Type B pancreatic cell (in vitro differentiated cells): ENCODE data around the gene FGD4. TPM values are rescaled to one million over a fixed set of nuclear protein-coding genes. Genes with fewer than 3 reads are reported as not detected.
"Not testable (repeated sequence)": the region's sequence is repeated elsewhere in the genome, so short reads cannot be mapped to it uniquely, and the experiment has no call there.

Experiments
- DNase-seq: peaks from one replicate; pipeline ENCODE4 v3.0.0; 2021; ENCODE audit warnings: mixed read lengths; ENCODE audit not compliant: unreplicated experiment; ENCODE audit errors: extremely low spot score
- H3K27ac Mint-ChIP-seq: 2 replicates; pipeline ENCODE4 v1.8.0; 2021; ENCODE audit warnings: mild to moderate bottlenecking, mixed read lengths
- H3K27me3 Mint-ChIP-seq: 2 replicates; pipeline ENCODE4 v1.8.0; 2021; ENCODE audit warnings: mixed read lengths
- H3K36me3 Mint-ChIP-seq: 2 replicates; pipeline ENCODE4 v1.8.0; 2021; ENCODE audit warnings: mixed read lengths
- H3K4me1 Mint-ChIP-seq: one replicate; pipeline ENCODE4 v1.8.0; 2021; ENCODE audit warnings: mixed read lengths; ENCODE audit not compliant: unreplicated experiment
- H3K4me3 Mint-ChIP-seq: 2 replicates; pipeline ENCODE4 v1.8.0; 2021; ENCODE audit warnings: mild to moderate bottlenecking, mixed read lengths
- H3K9me3 Mint-ChIP-seq: 2 replicates; pipeline ENCODE4 v1.8.0; 2021; ENCODE audit warnings: mixed read lengths
- total RNA-seq: library from RNA; stranded (reverse); gene quantifications from 2 replicates; pipeline ENCODE4 v1.2.1, GENCODE V29; 2021; ENCODE audit warnings: low replicate concordance
- TF ChIP-seq, protein P1 (sequence below): fragments of 200-600 bp; sonication (generic); conservative IDR thresholded peaks from 2 replicates; pipeline ENCODE4 v1.5.0; 2021; ENCODE audit warnings: antibody characterized with exemption, mild to moderate bottlenecking

FGD4 gene
- total RNA-seq, 1 donor from 2014 or later, result 26.7 TPM

DNA sequence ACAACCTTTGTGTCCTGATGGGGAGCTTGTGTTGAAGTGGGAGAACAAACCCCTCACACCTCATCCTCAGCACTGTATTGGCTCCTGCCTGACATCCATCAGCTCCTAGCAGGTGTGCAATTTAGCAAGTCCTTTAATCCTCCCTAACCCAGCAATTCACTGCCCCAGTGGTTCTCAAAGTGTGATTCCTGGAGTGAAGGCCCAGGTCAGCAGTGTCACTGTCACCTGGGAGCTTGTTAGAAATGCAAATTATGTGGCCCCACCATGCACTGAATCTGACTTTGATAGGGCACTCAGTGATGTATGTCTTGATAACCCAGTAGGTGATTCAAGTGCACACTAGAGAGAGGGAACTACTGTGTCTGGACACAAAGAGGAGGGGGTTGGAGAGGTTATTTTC is 133.6 kb downstream of the FGD4 start:
- no peaks in the 10 kb centered on the region for H3K9me3 Mint-ChIP-seq
- H3K36me3 Mint-ChIP-seq, result peaks cover 6% of the 10 kb centered on the region
- no peaks in the 10 kb centered on the region for H3K27me3 Mint-ChIP-seq
- DNase-seq, result no peak
- H3K4me3 Mint-ChIP-seq, result no peak overlapping the region
- TF ChIP-seq, protein P1, sequence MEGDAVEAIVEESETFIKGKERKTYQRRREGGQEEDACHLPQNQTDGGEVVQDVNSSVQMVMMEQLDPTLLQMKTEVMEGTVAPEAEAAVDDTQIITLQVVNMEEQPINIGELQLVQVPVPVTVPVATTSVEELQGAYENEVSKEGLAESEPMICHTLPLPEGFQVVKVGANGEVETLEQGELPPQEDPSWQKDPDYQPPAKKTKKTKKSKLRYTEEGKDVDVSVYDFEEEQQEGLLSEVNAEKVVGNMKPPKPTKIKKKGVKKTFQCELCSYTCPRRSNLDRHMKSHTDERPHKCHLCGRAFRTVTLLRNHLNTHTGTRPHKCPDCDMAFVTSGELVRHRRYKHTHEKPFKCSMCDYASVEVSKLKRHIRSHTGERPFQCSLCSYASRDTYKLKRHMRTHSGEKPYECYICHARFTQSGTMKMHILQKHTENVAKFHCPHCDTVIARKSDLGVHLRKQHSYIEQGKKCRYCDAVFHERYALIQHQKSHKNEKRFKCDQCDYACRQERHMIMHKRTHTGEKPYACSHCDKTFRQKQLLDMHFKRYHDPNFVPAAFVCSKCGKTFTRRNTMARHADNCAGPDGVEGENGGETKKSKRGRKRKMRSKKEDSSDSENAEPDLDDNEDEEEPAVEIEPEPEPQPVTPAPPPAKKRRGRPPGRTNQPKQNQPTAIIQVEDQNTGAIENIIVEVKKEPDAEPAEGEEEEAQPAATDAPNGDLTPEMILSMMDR, result no peak
- H3K4me1 Mint-ChIP-seq, result peaks cover 4% of the 10 kb centered on the region
- no peak overlapping the region for H3K27ac Mint-ChIP-seq

DNA sequence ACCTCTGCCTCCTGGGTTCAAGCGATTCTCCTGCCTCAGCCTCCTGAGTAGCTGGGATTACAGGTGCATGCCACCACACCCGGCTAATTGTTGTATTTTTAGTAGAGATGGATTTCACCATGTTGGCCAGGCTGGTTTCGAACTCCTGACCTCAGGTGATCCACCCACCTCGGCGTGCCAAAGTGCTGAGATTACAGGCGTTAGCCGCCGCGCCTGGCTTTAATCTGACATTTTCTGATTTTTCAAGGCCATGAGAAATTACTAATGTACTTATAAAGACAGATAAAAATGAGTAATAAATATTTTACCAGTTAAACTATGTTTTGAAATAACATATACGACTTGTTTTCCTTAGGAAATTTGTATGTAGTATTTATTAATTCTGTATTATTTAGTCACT is 134.1 kb downstream of the FGD4 start:
- DNase-seq, H3K36me3 Mint-ChIP-seq, H3K27ac Mint-ChIP-seq, H3K4me3 Mint-ChIP-seq, H3K4me1 Mint-ChIP-seq, H3K27me3 Mint-ChIP-seq, H3K9me3 Mint-ChIP-seq: not testable (repeated sequence)

DNA sequence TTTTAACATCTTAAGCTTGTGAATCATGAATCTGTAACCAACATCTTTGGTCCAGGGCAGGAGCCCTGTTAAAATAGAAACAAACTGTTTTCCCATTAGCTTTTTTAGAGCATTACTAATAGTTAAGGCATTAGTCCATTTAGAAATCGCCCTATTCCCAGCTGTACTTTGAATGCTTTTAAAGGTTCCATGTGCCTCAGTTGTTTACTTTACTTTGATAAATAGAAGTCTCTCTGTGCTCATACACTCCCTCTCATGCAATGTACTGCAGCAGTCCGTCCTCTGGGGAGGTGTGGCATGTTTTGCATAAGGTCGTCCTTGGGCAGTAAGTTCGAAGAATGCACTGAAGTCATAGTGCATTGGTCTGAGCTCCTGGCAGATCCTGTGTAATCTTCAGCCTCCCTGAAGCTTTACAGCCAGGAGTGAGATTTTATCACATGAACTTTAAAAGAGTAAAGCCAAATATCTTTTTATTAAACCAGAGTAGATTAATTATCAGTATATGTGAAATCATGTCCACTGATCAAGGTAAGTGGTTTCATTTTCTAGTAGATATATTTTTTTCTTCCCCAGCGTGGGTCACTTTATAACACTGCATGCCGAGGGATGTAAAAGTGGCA is 134.7 kb downstream of the FGD4 start:
- Mint-ChIP-seq H3K36me3 (peaks cover 6% of the 10 kb centered on the region), H3K4me1 (peaks cover 4% of the 10 kb centered on the region), H3K27ac (peak overlapping the region; percentile 84), H3K27me3 (no peaks in the 10 kb centered on the region), H3K9me3 (no peaks in the 10 kb centered on the region), H3K4me3 (peak overlapping the region; percentile 71)
- TF ChIP-seq, protein P1, result no peak
- no peak for DNase-seq

DNA sequence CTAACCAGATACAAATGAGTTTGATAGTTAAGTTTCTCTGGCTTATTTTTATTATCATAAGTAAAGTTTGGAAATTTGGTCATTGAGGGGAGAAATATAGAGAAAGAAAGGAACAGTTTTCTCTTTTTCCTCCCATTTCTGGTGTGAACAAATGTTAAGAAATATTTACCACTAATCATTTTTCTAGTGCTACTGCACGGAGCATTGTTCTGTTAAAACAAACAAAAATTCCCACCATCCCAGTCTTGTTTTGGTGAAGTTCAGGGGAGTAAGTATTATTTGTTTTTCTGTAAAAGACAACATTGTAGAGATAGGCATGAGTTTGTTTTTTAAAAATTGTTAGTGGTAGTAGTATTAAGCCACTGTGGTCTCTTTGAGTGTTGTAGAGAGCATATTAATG is 135.3 kb downstream of the FGD4 start:
- no peaks in the 10 kb centered on the region for H3K9me3 Mint-ChIP-seq
- peak overlapping the region; percentile 71 for H3K4me3 Mint-ChIP-seq
- no peaks in the 10 kb centered on the region for H3K27me3 Mint-ChIP-seq
- no peak for DNase-seq
- peaks cover 4% of the 10 kb centered on the region for H3K4me1 Mint-ChIP-seq
- H3K27ac Mint-ChIP-seq, result peak overlapping the region; percentile 84
- TF ChIP-seq, protein P1, result no peak
- peaks cover 6% of the 10 kb centered on the region for H3K36me3 Mint-ChIP-seq

DNA sequence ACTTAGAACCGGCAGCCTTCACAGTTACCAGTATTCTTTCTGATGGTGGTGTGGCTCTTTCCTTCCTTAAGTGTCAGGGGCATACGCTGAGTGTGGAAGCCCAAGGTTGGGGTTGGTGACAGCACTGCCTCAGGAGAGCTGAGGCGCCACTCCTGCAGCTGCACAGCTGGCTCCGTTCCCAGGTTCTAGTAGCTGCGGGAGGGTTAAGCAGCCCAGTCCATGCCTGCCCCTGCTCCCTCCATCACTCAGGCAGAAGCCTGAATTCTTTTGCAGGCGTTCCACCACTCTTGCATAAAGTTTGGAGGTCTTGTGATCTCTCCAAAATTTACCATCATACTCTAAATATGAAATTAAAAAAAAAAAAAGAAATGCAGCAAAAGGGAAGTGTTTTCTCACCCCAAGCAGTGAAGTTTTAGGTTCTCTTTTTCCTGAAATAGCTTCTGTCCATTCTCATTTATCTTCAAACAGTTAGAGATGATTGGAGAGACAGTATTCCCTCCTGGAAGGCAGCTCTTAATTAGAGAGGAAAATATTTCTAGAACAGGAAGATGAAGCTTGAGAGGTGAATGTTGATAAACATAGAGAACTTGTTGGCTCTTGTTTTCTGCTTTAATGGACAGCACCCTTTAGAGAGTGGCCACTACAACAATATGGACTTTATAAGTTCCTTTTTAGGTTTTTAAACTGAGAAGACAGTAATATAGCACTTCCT is 136.1 kb downstream of the FGD4 start:
- TF ChIP-seq, protein P1, result no peak
- H3K27ac Mint-ChIP-seq, result peak overlapping the region; percentile 84
- H3K4me3 Mint-ChIP-seq, result peak overlapping the region; percentile 71

DNA sequence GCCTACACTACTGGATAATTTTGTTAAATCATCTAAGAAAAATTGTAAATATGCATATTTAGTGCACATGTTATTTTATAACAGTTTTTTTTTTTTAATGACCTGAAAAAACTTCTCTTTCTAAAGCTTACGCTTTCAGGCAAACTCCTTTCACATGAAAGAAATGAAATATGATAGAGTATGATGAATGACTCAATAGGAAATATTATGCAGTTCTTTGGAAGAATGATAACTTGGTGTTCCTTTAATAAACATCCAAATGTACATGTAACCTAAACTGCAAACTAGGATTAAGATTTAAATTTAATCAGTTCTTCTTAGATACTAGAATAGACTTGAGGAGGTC is 136.6 kb downstream of the FGD4 start:
- peaks cover 6% of the 10 kb centered on the region for H3K36me3 Mint-ChIP-seq
- TF ChIP-seq, protein P1, result no peak
- peaks cover 4% of the 10 kb centered on the region for H3K4me1 Mint-ChIP-seq
- no peak for DNase-seq
- no peaks in the 10 kb centered on the region for H3K27me3 Mint-ChIP-seq
- no peak overlapping the region for H3K27ac Mint-ChIP-seq
- no peak overlapping the region for H3K4me3 Mint-ChIP-seq
- H3K9me3 Mint-ChIP-seq, result no peaks in the 10 kb centered on the region

More for the DNA sequence above, 136.1 kb downstream of the FGD4 start:
- H3K9me3 Mint-ChIP-seq, result no peaks in the 10 kb centered on the region
- no peak for DNase-seq
- peaks cover 4% of the 10 kb centered on the region for H3K4me1 Mint-ChIP-seq
- H3K36me3 Mint-ChIP-seq, result peaks cover 6% of the 10 kb centered on the region
- no peaks in the 10 kb centered on the region for H3K27me3 Mint-ChIP-seq
